ENCODE results near the gene LGMN. TPM values are rescaled to one million over a fixed set of nuclear protein-coding genes. Genes with fewer than 3 reads are reported as not detected.

The LGMN gene
- total and polyA plus RNA-seq, 2 of the 13 experiments (the other 11 are each of a cell fraction or from before 2014, with no cell fraction given): 28.9 to 76.4 TPM

- TF ChIP-seq ZNF180 (CRISPR knock-in tag; IDR thresholded peaks at IDR 0.05; ENCODE audit: borderline replicate concordance, low read depth) (no peak), SNRNP70 (IDR thresholded peaks at IDR 0.05; ENCODE audit: low read depth, low read length) (no peak), TEF (CRISPR knock-in tag; IDR thresholded peaks at IDR 0.05) (peak; percentile 50; the same call in 1 of the 2 replicates), ZNF44 (CRISPR knock-in tag; IDR thresholded peaks at IDR 0.05) (0 out of 2 replicates have a peak, but pooled peaks have one; percentile 43), CEBPB (IDR thresholded peaks at IDR 0.05; ENCODE audit: borderline replicate concordance, low read depth, low read length) (peak; percentile 82), ZNF615 (CRISPR knock-in tag; IDR thresholded peaks at IDR 0.05; ENCODE audit: borderline replicate concordance) (no peak; the same call in 1 of the 2 replicates), EP300 (IDR thresholded peaks at IDR 0.05; ENCODE audit: low read depth in 2 of 2, low read length in 2 of 2) (0 out of 4 replicates have a peak, but pooled peaks have one; percentile 16 to 25), EP300 (CRISPR knock-in tag; IDR thresholded peaks at IDR 0.05; ENCODE audit: borderline replicate concordance) (peak; percentile 22; the same call in 1 of the 2 replicates), ZKSCAN5 (CRISPR knock-in tag; IDR thresholded peaks at IDR 0.05) (no peak), ZNF207 (IDR thresholded peaks at IDR 0.05; ENCODE audit: borderline replicate concordance) (no peak), BRCA1 (CRISPR knock-in tag; IDR thresholded peaks at IDR 0.05) (peak; percentile 32; the same call in 1 of the 2 replicates), MYNN (CRISPR knock-in tag; IDR thresholded peaks at IDR 0.05; ENCODE audit: low read depth) (no peak), HDAC6 (IDR thresholded peaks at IDR 0.05; ENCODE audit: low read depth, low read length) (no peak), SATB2 (CRISPR knock-in tag; IDR thresholded peaks at IDR 0.05) (no peak), SMAD1 (CRISPR knock-in tag; IDR thresholded peaks at IDR 0.05; ENCODE audit: borderline replicate concordance, low read depth) (0 out of 2 replicates have a peak, but pooled peaks have one; percentile 54), AHR (CRISPR knock-in tag; IDR thresholded peaks at IDR 0.05) (0 out of 2 replicates have a peak, but pooled peaks have one; percentile 20), SNAI1 (CRISPR knock-in tag; IDR thresholded peaks at IDR 0.05; ENCODE audit: borderline replicate concordance) (peak; percentile 27; the same call in 1 of the 2 replicates), ZUFSP (CRISPR knock-in tag; IDR thresholded peaks at IDR 0.05; ENCODE audit: borderline replicate concordance) (no peak), SKIL (CRISPR knock-in tag; IDR thresholded peaks at IDR 0.05; ENCODE audit: borderline replicate concordance) (peak; percentile 63; the same call in 1 of the 2 replicates), ATRX (CRISPR knock-in tag; IDR thresholded peaks at IDR 0.05; ENCODE audit: borderline replicate concordance) (no peak), ETS1 (CRISPR knock-in tag; IDR thresholded peaks at IDR 0.05) (0 out of 2 replicates have a peak, but pooled peaks have one; percentile 48), JUNB (CRISPR knock-in tag; IDR thresholded peaks at IDR 0.05; ENCODE audit: borderline replicate concordance) (no peak), ZNF264 (CRISPR knock-in tag; IDR thresholded peaks at IDR 0.05) (peak; percentile 79; the same call in 1 of the 2 replicates)
Measured at GRCh38 chr14:92793709-92794546, 45.5 kb upstream of the LGMN start, which contains the start of gene GOLGA5 (continued).
